ENCODE data around the gene PATJ.

DNA sequence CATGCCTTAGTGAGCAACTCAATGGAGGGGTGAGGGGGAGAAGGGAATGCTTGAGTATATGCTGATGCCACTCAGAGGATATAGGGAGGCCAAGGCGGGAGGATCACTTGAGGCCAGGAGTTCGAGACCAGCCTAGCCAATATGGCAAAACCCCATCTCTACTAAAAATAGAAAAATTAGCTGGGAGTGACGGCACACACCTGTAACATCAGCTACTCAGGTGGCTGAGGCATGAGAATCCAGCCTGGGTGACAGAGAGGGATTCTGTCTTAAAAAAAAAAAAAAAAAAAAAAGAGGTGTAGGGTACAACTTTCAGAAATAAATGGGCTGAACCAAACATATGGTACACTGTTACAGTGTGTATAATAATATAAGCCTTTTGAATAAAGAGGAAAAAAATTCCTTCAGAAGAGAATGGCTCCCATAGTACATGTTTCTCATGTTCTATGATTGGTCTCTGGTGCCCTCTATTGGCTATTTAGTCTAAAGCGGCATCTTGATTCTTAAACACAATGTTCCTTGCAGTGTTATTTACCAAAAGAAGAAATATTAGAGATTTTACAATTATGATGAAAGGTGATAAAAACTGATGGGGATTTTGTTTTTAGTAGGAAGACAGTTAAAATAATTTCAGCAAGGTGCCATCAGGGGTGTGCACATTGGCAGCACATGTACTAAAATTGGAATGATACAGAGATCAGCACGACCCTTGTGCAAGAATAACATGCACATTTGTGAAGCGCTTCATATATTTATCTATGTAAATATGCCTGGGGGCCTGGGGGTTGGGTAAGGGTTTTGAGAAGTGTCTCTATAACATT lies 109.8 kb downstream of the PATJ start:
- no peak for TF ChIP-seq POLR2AphosphoS5 (IDR thresholded peaks at IDR 0.05; ENCODE audit: low read depth, low read length)
- TF ChIP-seq EZH2phosphoT487 (IDR thresholded peaks at IDR 0.05; ENCODE audit: borderline replicate concordance), result no peak
